Femur (tissue), 1 donor: ENCODE data around the gene MGLL.
"Not testable (repeated sequence)": the region's sequence is repeated elsewhere in the genome, so short reads cannot be mapped to it uniquely, and the experiment has no call there.

Experiments used
- DNase-seq: peaks from one replicate; pipeline ENCODE4 v3.0.0-alpha.2; 2017

MGLL gene

DNA sequence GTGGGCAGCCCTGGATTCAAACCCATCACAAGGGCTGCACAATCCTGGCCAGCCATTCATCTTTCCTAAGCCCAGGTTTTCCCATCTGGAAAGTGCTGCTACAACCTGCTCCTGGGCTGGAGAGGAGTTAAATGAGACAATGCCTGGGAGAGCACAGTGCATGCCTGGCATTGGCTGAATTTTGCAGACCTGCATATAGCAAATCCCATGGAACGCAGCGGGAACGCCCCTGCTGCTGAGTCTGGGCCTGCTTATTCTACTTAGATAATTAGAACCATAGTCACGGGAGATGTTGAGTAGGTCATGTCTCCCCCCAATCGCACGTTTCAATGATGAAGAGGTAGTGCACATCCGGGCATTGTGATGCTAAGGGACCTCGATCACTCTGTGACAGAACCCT is 102.9 kb downstream of the MGLL start:
- no peak for DNase-seq

DNA sequence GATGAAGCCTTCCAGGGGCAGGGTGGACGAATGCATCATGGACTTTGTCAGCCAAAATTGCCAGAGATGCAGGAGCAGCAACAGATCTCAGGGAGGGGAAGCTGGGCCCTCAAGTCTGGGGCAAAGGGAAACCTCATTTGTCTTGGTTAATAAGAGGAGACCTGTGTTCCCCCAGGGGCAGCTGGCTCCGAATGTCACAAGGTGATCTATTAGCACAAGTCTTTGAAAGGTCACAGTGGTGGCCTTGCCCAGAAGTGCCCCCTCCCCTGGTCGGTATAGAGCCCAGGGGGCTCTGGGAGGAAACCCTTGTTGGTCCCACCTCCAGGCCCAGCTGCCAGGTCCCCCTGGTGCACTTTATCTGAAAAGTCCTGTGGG is 103.4 kb downstream of the MGLL start:
- DNase-seq: no peak

DNA sequence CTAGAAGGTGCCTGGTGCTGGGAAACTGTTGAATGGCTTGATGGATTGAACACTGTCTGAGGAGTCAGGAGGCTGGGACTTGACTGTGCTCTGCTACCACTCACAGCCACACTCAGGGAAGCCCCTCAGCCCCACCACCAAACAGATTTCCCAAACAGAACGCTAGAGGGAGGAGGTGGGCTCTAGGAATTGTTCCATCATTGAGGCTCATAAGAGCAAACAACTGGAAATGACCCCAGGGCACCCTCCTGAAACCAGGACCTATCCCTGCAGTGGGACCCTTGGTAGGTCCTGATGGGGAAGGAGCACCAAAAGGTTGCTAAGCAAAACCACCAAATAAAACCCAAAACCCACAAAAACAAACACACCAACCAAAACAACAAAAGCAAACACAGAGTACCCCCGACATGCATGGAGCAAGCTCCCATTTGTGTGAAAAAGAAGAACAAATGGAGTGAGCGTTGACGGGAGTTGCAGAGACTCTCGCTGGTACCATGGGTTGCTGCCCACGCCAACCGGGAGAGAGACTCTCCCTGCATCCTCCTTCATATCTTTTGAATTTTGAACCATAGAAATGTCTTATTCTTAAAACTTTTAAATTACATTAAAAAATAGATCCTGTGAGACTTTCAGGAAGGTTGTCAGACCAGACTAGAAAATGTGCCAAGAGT is 103.9 kb downstream of the MGLL start:
- DNase-seq: no peak

DNA sequence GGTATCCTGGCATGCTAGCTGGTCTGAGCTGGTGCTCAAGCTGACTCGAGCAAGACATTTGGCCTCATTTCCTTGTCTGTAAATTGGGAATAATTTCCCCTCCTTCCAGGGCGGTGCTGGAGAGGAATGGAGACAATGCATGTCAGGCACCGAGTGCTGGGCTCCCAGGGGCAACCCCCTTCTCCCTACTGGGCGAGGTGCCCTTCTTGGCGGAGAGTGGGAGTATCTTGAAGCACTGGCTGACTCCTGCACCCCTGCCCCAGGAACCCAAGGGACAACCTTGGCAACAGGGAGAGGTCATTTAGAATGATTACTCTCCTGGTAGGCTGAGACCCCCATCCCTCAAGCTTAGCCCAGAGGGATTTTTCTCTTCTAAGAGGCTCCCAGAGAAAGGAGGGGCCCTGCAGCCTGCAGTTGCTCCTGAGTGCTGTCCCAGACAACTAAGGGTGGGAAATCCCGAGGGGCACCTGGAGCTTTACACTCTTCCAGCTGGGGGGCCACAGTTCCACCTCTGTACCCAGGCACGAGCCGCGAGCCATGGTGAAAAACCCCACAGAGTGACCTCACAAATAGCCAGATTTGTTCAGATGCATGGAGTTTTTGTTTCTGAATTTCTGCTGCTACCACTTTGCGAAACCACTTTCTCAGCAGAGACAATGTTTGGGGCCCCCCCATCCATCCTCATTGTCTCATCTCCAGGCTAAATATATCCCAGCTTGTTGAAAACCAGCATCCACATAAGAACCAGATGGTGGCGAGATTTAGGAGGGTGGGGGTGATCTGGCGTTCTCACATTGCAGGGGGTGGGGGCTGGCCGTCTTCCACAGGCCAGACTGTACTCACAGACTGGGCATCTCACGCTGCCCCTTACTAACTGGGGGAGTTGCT is 104.7 kb downstream of the MGLL start:
- DNase-seq: no peak

DNA sequence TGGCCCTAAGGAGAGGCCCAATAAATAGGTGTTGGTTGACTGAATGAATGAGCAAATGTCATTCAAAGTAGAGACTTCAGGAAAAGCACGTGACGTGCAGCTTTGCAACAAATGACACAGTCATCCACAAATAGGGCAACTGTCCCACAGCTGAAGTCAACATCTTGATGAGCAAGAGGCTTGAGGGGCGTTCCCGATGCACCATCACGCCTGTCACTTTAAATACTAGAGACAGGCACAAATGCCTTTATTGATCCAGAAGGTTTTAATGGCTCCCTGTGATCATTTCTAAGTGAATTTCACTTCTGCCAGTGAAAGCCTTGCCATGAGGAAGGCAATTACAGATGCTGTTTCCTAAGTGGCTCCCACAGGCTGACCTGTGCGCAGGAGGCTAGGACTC is 105.9 kb downstream of the MGLL start:
- no peak for DNase-seq

DNA sequence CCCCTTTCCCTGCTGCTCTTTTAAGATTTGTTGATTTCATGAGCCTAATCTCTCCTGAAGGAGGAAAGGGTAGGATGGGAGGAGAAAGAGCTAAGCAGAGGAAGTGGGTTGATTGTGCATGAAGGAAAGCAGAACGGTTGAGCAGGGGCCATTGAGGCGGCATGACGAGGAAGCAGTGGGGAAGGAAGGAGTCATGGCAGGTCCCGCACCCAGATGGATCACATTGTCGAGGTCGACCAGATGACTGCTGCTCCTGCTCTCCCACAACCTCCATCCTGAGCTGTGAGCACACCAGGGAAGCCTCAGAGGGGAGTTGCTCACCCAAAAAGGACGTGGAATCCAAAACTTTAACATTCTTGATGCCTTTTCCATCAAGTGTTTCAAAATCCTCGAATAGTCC is 106.8 kb downstream of the MGLL start:
- DNase-seq: no peak

DNA sequence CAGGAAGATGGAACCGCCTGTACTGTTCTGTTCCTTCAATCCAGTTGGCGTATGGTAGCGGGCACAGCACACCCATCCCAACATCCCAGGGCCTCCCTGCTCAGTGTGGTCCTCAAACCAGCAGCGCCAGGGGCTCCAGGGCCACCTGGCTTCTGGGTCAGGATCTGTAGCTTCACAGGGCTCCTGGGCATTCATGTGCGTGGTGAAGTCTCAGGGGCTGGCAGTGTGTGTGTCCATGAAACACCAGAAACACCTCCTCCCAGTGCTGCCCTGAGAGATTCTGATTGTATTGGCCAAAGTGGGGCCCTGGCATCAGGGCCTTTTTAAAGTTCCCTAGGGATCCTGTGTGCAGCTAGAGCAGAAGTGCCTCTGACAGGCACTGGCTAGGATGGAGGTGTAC is 107.4 kb downstream of the MGLL start:
- DNase-seq: no peak

DNA sequence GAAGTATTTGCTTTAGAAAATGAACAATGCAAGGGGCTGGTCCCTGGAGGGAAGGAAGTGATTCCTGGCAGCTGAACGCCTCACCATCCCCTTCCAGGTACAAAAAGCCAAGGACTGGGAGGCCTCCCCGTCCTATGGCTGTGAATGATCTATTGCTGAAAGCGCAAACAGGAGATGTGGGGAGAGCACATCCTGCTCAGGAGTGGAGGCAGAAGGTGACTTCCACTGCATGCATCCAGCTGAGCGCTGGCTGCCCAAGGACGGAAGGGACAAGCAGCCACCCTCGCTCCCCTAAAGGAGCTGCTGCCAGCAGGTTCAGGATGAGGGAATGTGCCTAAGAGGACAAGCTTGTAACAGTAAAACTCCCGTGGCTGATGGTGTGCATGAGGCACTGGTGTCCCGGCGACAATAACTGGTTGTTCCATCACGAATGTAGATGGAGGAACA is 108.2 kb downstream of the MGLL start:
- no peak for DNase-seq

DNA sequence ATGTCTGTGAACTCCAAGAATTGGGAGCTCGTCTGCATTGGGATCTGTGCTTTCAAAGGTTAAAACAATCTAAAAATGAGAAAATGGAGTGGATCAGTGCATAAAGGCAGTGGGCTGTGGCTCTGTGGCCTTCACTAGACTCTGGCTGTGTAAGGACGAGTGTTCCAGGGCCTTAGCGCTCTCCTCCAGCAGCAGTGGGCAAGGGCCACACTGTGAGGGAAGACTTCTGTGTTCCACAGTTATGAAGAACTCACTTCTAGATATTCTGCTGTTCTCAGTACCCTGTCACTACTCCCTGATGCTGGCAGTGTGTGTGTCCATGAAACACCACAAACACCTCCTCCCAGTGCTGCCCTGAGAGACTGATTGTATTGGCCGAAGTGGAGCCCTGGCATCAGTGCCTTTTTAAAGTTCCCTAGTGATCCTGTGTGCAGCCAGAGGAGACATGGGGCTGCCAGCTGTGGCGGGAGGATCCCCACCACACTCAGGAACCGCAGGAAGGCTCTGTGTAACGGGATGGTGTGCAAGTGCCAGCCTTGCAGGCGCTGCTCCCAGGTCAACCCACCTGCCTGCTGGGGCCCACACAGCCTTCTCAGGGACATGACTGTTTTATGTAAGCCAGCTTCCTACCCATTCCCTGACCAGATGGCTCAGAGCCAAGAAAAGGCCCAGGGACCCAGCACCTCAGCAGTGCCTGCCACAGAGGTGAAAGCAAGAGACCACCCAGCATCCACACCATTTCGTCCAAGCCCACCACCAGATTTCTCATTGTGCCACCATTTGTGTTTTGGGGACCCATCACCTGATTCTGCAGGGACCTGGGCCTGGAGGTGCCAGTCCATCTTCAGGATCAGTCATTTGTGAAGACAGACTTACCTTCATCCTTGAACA is 109.2 kb downstream of the MGLL start:
- DNase-seq: no peak

DNA sequence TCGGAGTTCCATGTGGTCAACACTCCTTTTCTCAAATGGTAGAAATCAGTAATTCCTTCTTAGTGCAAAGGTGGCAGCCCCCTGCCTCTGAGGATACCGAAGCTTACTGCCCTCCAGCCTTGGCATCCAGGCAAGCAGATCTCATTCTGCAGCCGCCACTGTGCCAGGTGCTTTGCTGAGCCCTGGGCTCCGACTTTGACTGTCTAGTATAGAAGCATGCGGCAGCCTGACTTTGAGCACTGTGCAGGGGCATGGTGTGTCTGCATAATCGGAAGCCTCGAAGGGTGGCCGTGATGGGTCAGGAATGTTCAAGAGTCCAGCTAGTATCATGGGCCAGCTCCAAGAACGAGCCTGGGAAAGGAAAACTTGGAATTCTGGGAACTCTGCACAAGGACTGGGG is 109.9 kb downstream of the MGLL start:
- DNase-seq: peak; percentile 14

DNA sequence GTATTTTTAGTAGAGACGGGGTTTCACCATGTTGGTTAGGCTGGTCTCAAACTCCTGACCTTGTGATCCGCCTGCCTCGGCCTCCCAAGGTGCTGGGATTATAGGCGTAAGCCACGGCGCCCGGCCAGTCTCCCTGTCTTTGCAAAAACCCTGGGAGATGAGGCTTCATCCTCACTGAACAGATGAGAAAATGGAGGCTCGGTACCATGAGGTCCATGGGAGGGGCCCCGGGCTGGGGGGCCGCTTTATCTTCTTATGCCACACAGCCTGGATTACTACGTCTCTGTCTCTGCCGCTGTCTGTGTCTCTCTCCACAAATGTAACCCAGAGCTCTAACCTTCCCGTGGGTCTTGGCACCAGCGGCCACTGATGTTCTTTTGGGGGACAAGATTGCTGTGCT is 110.4 kb downstream of the MGLL start:
- no peak for DNase-seq

DNA sequence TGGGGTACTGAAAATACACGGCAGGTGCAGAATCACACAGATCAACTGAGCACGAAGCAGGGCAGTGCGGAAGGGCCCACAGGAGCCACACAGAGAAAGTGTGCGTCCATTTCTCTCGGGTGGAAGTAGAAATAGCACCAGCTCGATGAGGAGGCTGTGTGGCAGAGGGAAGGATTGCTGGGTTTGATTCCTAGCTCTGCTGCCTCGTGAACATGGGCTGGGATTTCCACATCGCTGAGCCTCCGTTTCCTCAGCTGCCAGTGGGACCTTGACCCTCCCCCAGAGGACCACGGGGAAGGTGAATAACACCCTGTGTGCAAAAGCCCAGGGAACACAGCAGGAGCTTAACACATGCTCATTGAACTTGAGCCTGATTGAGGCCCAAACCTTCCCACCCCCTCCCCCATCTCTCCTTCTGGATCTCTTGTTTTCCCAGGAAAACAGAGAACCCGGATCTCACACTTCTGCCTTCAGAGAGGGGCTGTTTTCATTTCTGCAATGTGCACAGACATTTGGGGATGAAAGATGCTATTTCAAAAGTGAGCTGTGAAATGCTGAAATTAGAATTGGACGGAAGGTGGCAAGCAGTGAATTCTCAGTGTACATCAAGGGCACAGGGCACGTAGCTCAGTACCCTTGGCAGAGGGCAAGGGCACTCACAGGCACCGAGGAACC is 111.2 kb downstream of the MGLL start:
- peak; percentile 4 for DNase-seq

DNA sequence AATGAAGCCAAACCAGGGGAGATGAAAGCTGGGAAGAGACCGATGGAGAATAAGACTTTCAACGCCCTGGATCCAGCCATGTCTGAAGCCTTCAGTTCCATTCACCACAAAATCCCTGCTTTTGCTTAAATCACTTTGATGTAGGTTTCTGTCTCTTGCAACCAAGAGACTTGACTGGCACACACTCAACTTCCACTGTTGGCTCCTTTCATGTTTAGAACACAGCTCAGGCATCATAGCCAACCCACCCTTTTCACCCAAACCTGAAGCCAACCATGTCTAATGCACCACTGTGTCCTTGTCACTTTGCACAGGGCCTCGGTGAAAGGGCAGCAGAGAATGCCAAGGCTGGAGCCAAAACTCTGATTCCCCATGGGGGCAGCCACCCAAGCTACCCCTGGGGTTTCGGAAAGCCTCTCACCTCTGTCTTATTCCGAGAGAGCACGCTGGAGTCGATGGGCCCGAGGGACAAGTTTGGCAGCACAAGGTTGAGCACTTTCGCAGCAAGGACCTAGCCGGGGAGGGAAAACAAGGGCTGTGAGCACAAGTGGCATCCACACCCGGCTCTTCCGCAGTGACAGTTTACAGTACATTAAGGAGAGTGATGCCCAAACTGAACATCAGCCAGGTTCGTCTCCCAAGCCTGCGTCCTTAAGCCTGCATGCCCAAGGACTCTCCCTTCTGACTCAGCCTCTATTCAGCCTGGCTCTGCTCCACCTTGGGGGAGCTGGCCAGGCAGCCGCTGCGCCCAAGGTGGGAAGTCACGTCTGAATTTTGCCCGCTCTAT is 112.0 kb downstream of the MGLL start:
- DNase-seq: peak; percentile 5

DNA sequence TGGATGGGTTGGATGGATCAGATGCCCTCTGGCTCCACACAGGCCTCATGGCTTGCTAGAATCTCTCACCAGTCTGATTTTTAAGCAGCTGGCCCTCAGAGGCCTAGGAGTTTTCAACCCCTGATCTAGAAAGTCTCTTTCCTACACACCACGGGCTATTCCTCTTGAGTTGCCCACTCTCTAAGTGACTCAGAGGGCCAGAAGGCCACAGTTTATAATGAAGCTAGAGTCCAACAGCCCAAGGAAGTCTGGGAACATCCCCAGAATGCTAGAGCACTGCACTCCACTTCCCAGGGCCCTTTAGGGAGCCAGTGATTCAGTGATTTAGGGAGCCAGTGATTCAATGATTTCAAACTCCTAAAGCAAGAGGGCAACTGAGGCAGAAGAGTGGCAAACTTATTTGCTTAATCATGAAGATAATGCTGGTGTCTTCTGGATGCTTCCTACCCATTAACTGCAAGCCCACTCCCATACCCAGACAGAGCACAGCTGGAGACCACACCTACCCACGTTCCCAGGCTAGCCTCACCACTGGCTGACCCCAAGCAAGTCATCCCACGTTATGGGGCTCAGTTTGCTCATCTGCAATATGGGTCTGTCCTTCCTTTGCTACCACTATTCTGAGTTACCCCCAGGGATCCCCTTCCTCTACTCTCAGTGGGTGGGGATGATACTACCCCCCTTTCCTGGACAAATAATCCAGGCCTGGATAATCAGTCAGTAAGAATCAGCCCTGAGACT is 112.8 kb downstream of the MGLL start:
- DNase-seq: peak; percentile 7

DNA sequence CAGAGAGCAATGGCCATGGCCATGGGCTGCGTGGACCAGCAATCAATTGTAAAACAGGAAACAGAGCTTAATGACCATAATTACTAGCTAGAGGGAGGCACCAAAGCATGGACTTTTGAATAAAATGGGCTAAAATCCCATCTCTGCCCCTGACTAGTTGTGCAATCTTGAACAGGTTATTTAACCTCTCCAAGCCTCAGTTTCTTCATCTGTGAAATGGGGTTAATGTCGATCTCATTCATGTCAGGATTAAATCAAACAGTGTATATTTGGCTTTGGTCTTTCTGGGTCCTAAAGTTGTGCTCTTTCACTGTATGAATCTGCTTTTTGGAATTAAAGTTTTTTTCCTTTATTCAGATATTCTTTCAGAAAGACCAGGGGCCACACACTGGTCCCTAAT is 113.5 kb downstream of the MGLL start:
- DNase-seq: no peak

DNA sequence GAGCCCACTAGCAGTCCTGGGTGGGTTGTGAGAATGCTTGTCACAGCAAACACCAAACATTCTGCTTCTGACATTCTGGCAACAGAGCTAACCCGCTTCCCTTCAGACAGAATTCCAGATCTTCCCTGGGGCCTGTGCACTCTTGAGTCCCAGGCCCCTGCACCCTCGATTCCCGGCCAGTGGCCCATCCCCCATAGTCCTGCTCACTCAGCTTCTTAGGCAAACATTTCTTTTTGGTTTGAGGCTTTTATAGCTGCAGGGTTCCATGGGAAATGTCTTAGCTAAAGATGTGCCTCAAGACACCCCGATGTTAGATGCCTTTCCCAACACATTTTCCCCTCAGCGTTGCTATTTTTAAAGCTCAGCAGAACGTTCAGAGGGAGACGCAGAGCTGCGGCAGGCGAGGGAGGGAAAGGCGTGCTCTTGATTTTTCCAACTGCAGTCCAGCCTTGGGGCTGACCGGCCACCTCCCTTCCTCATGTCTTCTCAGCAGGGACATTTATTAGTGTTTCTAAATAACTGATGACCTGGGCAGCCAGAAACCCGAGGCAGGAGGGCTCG is 114.4 kb downstream of the MGLL start:
- peak; percentile 47 for DNase-seq

DNA sequence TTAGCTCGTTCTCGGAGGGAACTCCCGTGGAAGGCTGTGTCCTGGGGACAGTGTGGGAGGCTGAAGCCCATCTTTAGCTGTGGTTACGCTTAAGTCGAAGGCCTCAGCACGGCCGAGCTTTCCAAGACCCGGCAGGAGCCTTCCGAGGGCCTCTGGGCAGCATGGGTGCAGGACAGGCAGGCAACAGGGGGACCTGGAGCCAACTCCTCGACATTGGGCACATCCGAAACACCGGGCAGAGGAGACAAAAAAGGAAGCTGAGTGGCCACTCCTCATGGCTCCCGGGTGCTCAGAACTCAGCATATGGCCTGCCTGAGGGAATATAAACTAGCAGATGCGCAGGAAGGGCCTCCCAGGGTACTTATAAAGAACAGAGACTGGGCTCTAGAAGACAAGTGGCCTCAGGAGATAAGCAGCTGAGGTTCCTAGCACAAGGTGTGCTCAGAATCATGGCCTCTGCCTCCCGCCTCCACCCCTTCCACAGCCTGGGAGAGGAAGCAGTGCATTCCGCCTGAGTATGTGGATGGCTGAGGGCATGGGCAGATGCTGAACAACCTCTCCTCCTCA is 115.4 kb downstream of the MGLL start:
- DNase-seq: peak; percentile 14

DNA sequence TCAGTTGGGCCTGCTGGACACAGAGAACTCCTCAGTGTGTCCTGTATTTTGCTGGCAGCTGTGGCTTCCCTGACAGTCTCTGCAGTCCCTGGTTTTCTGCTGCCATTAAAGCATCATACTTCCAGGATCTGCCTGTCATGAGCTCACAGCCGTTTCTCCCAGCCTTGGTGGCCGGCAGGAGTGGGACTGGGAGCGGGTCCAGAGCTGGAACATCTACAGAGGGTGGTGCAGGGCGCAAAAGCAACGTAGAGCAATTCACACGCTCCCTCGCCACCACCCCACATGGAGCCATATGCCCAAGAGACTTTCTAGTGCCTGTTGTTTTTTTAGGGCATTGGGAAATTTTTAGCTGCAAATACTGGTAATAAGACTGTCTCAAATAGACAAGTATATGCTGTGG is 116.0 kb downstream of the MGLL start:
- peak; percentile 31 for DNase-seq

DNA sequence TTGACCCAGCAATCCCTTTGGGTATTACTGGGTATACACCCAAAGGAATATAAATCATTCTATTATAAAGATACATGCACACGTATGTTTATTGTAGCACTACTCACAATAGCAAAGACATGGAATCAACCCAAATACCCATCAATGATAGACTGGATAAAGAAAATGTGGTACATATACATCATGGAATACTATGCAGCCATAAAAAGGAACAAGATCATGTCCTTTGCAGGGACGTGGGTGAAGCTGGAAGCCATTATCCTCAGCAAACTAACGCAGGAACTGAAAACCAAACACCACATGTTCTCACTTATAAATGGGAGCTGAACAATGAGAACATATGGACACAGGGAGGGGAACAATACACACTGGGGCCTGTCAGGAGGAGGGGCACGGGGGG is 117.5 kb downstream of the MGLL start:
- DNase-seq: not testable (repeated sequence)

DNA sequence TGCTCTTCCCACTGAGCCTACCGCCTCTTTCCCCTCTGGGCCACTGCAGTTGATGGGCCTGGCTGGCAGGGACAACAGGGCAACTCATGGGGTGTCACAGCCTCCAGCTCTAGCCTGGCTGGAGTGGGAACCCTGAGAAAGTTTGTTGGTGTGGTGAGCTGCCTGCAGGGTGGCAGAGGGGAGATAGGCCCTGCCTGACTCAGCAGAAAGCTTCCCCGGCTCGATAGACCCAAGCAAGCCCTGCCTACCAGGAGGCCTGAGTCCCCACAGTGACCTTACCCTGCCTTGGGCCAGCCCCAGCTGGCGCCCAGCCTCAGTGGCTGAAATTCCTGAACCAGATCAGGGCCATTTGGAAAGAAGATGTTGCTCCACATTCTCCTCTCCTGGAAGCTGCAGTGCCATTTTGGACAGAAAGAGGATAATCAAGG is 120.2 kb downstream of the MGLL start:
- DNase-seq: peak; percentile 50
